ENCODE results near the gene JPH2.

GRCh38 chr20:44092551-44093248 lies 94.3 kb downstream of the JPH2 start:
- TF ChIP-seq, protein P1, sequence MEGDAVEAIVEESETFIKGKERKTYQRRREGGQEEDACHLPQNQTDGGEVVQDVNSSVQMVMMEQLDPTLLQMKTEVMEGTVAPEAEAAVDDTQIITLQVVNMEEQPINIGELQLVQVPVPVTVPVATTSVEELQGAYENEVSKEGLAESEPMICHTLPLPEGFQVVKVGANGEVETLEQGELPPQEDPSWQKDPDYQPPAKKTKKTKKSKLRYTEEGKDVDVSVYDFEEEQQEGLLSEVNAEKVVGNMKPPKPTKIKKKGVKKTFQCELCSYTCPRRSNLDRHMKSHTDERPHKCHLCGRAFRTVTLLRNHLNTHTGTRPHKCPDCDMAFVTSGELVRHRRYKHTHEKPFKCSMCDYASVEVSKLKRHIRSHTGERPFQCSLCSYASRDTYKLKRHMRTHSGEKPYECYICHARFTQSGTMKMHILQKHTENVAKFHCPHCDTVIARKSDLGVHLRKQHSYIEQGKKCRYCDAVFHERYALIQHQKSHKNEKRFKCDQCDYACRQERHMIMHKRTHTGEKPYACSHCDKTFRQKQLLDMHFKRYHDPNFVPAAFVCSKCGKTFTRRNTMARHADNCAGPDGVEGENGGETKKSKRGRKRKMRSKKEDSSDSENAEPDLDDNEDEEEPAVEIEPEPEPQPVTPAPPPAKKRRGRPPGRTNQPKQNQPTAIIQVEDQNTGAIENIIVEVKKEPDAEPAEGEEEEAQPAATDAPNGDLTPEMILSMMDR (IDR thresholded peaks at IDR 0.05), result peak; percentile 16 to 43 (median 26)
- TF ChIP-seq POLR2A (IDR thresholded peaks at IDR 0.05) (no peak), POLR2AphosphoS5 (IDR thresholded peaks at IDR 0.05) (no peak)
